Muscle layer of colon (tissue), 2 donors: ENCODE results near the gene CA6.
"Not testable (repeated sequence)": the region's sequence is repeated elsewhere in the genome, so short reads cannot be mapped to it uniquely, and the experiment has no call there.

Experiments used
- H3K27ac ChIP-seq: one replicate; pipeline ENCODE4 v1.7.0; 2013; ENCODE audit warnings: low read depth, mild to moderate bottlenecking, low read length, moderate library complexity
- H3K27me3 ChIP-seq, 2 donors: one replicate each; pipeline ENCODE4 v1.7.0; 2013; ENCODE audit warnings: low read length in 2 of 2, mild to moderate bottlenecking in 2 of 2; ENCODE audit not compliant: insufficient read depth in 2 of 2, control insufficient read depth in 1 of 2
- H3K36me3 ChIP-seq: one replicate; pipeline ENCODE4 v1.7.0; 2013; ENCODE audit warnings: mild to moderate bottlenecking, low read length; ENCODE audit not compliant: insufficient read depth
- H3K4me1 ChIP-seq: one replicate; pipeline ENCODE4 v1.7.0; 2013; ENCODE audit warnings: mild to moderate bottlenecking, low read length; ENCODE audit not compliant: insufficient read depth
- H3K4me3 ChIP-seq, 2 donors: one replicate each; pipeline ENCODE4 v1.7.0; 2013; ENCODE audit warnings: low read length in 2 of 2, low read depth in 1 of 2, mild to moderate bottlenecking in 1 of 2, moderate library complexity in 1 of 2
- H3K9ac ChIP-seq: one replicate; pipeline ENCODE4 v1.7.0; 2013; ENCODE audit warnings: low read length
- H3K9me3 ChIP-seq: one replicate; pipeline ENCODE4 v1.7.0; 2013; ENCODE audit warnings: mild to moderate bottlenecking, low read length
- donor health status: abdominal sarcoma.
- donor health status: Adenocarcinoma of cecum.

Gene CA6

DNA sequence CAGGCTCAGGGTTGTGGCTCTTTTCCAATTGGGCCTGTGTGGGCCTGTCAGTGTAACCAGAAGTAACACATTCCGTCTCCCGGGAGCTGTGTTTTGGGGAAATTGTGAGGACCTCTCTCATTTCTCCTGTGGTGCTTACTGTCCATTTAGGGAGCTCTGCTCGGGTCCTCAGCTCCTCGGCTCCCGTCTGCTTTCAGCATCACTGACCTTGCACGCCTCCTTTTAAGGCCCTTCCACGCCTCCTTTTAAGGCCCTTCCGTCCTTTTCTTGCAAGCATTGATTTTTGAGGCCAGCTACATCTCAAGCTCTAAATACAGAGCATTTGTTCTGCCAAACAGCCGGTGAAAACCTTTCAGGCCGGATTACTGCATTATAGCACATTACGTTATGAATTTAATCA is 9.7 kb downstream of the CA6 start:
- Histone ChIP-seq H3K4me3 (no peak overlapping the region), H3K36me3 (no peaks in the 10 kb centered on the region), H3K4me1 (no peaks in the 10 kb centered on the region), H3K27me3 (no peaks in the 10 kb centered on the region), H3K9ac (no peak overlapping the region), H3K9me3 (no peaks in the 10 kb centered on the region), H3K27ac (no peak overlapping the region)

DNA sequence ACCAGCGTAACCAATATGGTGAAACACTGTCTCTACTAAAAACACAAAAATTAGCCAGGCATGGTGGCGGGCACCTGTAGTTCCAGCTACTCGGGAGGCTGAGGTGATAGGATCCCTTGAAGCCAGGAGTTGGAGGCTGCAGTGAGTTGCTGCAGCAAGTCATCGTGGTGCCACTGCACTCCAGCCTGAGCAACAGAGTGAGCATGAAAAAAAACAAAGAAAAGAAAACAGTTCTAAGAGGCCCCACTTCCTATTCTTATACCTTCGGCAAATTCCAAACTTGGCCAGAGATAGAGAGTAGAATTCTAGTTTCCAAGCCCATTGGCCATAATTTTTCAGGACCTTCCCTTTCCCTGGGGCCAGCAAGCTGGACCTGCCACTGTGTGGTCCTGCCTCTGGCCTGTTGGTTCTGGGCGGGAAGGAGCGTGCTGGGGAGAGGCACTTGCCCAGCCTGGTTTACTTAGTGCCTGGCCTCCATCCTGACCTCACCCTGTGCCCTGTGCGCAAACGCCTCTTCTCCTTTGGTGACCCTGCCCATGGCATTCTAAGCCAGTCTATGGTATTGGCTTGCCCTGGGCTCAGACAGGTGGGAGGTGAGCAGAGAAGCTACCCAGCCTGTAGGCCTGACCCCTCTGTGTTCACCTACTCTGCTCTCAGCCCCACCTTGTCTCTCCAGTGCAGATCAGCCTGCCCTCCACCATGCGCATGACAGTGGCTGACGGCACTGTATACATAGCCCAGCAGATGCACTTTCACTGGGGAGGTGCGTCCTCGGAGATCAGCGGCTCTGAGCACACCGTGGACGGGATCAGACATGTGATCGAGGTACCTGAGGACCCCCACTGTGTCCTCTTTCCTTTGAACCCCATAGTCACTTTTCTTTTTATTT is 11.0 kb downstream of the CA6 start:
- Histone ChIP-seq H3K4me1 (no peaks in the 10 kb centered on the region), H3K27ac (no peak overlapping the region), H3K36me3 (no peaks in the 10 kb centered on the region), H3K4me3 (no peak overlapping the region), H3K9ac (no peak overlapping the region), H3K27me3 (no peaks in the 10 kb centered on the region), H3K9me3 (no peaks in the 10 kb centered on the region)

DNA sequence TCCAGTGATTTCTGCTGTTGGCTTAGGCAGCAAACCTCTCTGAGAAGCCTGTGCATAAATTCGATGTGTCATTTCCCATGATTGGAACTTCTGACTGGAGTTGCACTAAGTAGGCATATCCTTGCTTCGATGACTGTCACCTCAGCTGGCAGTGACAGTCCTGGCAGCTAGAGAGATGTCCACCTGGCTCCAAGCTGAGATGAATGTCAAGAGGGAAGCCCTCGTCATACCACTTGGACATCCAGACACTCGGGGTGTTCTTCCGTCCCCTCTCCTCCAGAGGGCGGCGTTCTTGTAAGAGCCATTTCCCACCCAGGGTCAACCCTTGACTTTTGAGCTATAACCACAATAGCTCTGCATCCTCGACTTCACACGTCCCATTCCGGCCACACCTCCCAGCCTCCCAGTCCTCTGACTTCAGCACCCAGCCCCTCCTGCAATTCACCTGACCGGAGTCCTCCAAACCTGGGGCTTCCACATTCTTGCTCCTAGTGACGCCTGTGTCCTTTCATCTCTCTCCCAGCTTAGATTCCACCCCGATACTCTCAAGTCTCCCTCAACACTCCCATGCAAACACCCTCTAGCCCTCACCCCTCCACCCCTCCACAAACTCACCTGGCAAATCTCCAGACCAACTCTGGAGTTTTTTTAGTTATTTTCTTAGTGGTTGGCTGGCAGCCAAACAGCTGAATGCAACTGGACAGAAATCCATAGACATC is 17.3 kb downstream of the CA6 start:
- H3K36me3 ChIP-seq, result no peaks in the 10 kb centered on the region
- H3K27ac ChIP-seq, result no peak overlapping the region
- no peak overlapping the region for H3K9ac ChIP-seq

DNA sequence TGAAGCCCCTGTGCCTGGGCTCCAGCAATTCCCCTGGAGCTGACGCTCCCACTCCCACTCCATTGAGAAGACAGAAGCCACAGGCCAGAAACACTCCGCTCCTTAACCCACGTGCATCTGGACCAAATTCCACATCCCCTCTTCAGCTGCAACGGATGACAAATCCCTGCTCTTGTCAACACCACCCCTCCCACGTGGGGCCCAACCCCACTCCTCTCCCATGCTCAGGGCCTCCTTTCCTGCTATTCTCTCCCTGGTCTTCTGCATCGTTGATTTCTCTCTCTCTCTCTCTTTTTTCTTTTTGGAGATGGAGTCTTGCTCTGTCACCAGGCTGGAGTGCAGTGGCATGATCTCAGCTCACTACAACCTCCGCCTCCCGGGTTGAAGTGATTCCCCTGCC is 18.3 kb downstream of the CA6 start:
- H3K36me3 ChIP-seq, result no peaks in the 10 kb centered on the region
- no peak overlapping the region for H3K4me3 ChIP-seq
- no peak overlapping the region for H3K9ac ChIP-seq
- no peaks in the 10 kb centered on the region for H3K27me3 ChIP-seq
- no peaks in the 10 kb centered on the region for H3K4me1 ChIP-seq
- no peak overlapping the region for H3K27ac ChIP-seq
- H3K9me3 ChIP-seq, result no peaks in the 10 kb centered on the region

More for the DNA sequence above, 17.3 kb downstream of the CA6 start:
- no peaks in the 10 kb centered on the region for H3K4me1 ChIP-seq
- H3K9me3 ChIP-seq, result no peaks in the 10 kb centered on the region
- H3K27me3 ChIP-seq, result no peaks in the 10 kb centered on the region
- no peak overlapping the region for H3K4me3 ChIP-seq

DNA sequence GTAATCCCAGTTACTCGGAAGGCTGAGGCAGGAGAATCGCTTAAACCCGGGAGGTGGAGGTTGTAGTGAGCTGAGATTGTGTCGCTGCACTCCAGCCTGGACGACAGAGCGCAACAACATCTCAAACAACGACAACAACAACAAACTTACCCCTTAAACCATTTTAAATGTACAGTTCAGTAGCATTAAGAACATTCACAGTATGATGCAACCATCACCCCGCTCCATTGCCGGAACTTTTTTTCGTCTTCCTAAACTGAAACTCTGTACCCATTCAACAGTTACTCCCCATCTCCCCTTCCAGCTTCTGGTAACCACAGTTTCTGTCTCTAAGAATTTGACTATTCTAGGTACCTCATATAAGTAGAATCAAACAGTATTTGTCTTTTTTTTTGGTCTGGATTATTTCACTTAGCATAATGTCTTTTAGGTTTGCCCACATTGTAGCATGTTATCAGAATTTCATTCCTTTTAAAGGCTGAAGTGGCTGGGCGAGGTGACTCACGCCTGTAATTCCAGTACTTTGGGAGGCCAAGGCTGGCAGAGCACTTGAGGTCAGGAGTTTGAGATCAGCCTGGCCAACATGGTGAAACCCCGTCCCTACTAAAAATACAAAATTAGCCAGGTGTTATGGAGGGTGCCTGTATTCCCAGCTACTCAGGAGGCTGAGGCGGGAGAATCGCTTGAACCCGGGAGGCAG is 19.6 kb downstream of the CA6 start:
- no peaks in the 10 kb centered on the region for H3K36me3 ChIP-seq
- H3K27ac ChIP-seq, result no peak overlapping the region
- no peak overlapping the region for H3K9ac ChIP-seq
- no peaks in the 10 kb centered on the region for H3K4me1 ChIP-seq
- H3K27me3 ChIP-seq, result no peaks in the 10 kb centered on the region
- H3K4me3 ChIP-seq, result no peak overlapping the region
- no peaks in the 10 kb centered on the region for H3K9me3 ChIP-seq

DNA sequence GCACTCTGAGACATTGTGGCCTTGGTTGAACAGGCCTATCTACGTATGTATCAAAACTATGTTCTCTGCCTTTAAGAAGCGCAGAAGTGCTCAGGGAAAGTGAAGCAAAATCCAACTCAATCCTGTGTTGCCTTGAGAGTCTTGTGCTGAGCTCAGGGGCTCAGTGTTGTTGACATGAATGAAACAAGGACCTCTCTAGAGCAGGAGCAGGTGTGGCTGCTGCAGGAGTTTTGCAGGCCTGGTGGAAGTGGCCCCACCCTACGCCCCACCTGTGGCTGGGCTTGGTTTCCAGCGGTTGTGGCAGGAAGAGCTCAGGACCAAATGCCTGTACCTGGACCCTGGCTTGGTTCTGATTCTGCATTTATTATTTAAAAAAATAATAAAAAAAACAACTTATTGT is 20.9 kb downstream of the CA6 start:
- Histone ChIP-seq H3K27me3 (no peaks in the 10 kb centered on the region), H3K4me3 (no peak overlapping the region), H3K4me1 (no peaks in the 10 kb centered on the region), H3K27ac (no peak overlapping the region), H3K36me3 (no peaks in the 10 kb centered on the region), H3K9me3 (no peaks in the 10 kb centered on the region), H3K9ac (no peak overlapping the region)

DNA sequence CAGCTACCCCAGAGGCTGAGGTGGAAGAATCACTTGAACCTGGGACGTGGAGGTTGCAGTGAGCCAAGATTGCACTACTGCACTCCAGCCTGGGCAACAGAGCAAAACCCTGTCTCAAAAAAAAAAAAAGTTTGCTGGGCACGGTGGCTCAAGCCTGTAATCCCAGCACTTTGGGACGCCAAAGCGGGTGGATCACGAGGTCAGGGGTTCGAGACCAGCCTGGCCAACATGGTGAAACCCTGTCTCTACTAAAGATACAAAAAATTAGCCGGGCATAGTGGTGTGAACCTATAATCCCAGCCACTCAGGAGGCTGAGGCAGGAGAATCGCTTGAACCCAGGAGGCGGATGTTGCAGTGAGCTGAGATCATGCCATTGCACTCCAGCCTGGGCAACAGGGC is 23.2 kb downstream of the CA6 start:
- H3K36me3 ChIP-seq, H3K27me3 ChIP-seq, H3K27ac ChIP-seq, H3K9me3 ChIP-seq, H3K9ac ChIP-seq, H3K4me3 ChIP-seq, H3K4me1 ChIP-seq: not testable (repeated sequence)

DNA sequence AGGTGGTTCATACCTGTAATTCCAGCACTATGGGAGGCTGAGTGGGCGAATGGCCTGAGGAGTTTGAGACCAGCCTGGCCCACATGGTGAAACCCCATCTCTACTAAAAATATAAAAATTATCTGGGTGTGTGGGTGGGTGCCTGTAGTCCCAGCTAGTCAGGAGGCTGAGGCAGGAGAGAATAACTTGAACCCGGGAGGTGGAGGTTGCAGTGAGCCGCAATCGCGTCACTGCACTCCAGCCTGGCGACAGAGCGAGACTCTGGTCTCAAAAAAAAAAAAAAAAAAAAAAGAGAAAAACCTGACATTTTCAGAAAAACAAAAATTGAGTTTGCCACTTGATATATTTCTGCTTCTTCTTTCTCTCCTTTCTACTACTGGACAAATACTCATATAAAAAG is 24.3 kb downstream of the CA6 start:
- Histone ChIP-seq H3K9me3 (no peaks in the 10 kb centered on the region), H3K9ac (no peak overlapping the region), H3K27ac (no peak overlapping the region), H3K36me3 (no peaks in the 10 kb centered on the region), H3K27me3 (no peaks in the 10 kb centered on the region), H3K4me3 (no peak overlapping the region), H3K4me1 (no peaks in the 10 kb centered on the region)

DNA sequence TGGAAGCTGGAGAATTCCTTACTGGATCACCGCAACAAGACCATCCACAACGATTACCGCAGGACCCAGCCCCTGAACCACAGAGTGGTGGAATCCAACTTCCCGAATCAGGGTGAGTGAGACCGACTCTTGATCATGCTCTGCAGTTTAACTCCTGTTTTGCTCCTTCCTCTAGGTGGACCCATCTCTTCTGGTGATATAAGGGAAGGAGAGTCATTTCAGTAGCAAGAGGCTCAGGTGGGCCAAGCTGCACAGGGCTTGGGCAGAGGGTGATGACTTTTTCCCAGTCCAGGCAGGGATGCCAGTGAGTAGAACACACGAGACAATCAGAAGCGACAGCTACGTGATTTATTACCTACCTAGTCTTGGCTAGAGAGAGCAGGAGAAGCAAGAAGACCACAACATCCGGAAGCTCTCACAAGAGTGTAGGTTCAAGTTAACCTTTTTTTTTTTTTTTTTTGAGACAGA is 25.2 kb downstream of the CA6 start:
- H3K4me1 ChIP-seq, result no peaks in the 10 kb centered on the region
- no peaks in the 10 kb centered on the region for H3K36me3 ChIP-seq
- no peaks in the 10 kb centered on the region for H3K9me3 ChIP-seq
- H3K9ac ChIP-seq, result no peak overlapping the region
- no peak overlapping the region for H3K27ac ChIP-seq
- no peaks in the 10 kb centered on the region for H3K27me3 ChIP-seq
- H3K4me3 ChIP-seq, result no peak overlapping the region

DNA sequence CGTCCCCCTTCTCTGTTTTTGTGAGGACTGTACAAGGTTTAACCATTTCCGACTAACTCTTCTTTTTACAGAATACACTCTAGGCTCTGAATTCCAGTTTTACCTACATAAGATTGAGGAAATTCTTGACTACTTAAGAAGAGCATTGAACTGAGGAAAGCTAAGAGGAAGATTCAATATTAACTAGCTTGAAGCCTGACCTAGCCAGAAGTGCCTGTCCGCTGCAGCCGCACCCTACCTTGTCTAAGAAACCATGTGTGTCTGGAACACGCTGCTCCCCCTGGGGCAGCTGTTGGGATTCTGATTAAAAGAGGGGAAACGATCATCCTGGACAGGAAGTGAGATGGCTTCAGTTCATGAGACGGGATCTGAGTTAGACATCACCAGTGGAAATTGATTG is 28.9 kb downstream of the CA6 start:
- Histone ChIP-seq H3K9ac (no peak overlapping the region), H3K27ac (no peak overlapping the region), H3K27me3 (no peaks in the 10 kb centered on the region), H3K36me3 (no peaks in the 10 kb centered on the region), H3K4me3 (no peak overlapping the region), H3K4me1 (no peaks in the 10 kb centered on the region), H3K9me3 (no peaks in the 10 kb centered on the region)

DNA sequence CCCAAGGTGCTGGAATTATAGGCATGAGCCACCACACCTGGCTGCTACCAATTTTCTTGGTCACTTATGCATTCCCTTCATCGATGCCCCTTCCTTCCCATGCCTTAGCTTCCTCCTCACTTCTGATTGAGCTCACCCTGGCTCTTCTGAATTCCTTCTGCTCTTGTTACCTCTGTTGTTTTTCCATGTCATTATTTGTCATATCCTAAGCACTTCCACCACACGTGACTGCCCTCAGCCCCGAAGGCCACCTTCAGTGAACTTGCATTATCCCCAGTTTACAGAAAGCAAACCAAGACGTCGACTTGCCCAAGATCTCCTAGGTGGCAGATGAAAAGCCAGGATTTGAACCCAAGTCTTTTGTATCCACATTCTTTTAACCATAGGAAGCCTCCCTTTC is 30.7 kb downstream of the CA6 start:
- no peaks in the 10 kb centered on the region for H3K9me3 ChIP-seq
- H3K27me3 ChIP-seq, result no peaks in the 10 kb centered on the region
- H3K4me1 ChIP-seq, result no peaks in the 10 kb centered on the region
- no peak overlapping the region for H3K9ac ChIP-seq
- no peak overlapping the region for H3K4me3 ChIP-seq
- no peak overlapping the region for H3K27ac ChIP-seq
- no peaks in the 10 kb centered on the region for H3K36me3 ChIP-seq
